GM18499 (cell line): ENCODE measurements around the gene TAS2R41.
"Not testable (repeated sequence)": the region's sequence is repeated elsewhere in the genome, so short reads cannot be mapped to it uniquely, and the experiment has no call there.

Experiments
- ATAC-seq: cut with Tn5 transposase; IDR thresholded peaks from one replicate; pipeline ENCODE4 v1.9.1; 2021; ENCODE audit warnings: moderate number of reproducible peaks; ENCODE audit not compliant: insufficient read depth, unreplicated experiment

Gene TAS2R41

DNA sequence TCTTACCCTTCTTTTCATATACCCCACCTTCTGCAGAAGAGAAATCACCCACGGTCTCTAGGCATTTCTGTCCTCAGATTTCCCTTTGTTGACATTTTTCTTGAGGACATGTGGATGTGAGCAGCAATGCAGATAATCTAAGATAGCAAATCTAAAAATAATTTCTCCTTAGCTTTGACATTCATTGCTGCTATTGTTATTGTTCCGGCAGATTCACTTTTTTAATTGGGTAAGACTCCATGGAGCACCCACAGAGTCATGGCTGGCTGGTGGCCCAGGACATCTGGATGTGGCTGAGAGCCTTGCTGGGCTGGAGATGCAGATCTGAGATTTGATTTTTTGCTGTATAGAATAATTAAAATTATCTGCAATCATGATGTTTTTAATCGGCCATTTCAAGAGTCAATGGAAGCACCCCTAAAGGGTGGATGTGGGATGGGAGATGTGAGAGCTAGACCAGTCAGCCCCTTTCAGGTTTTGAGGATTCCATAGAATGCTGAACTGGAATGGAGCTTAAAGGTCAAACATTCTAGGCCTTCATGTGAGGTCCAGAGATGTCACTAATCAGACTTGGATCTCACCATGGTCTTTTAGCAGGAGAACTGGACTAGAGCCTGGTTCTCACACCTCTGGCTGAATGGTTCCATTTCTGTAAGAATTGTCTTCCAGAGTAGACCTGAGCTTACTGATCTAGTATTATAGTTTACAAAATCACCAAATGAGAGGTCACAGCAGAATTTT lies 37.5 kb downstream of the TAS2R41 start:
- ATAC-seq = no peak

DNA sequence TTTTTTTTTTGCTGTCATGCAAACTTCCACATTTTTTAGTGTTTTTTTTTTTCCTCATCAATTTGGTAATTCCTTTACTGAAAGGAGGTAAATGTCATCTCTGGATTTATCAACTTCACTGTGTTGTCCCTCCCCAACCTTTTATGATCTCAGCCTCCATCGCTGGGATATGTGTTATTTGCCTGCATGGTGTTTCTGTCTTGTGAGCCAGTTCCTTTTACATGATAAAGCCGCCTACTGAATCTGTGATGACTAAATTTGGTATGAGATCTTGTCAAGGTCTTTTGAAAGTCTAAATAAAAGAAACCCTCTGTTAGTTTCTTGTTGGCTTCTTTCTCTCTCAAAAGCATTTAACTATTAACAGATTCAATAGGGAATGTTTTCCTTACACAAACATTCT lies 39.3 kb downstream of the TAS2R41 start:
- no peak for ATAC-seq

DNA sequence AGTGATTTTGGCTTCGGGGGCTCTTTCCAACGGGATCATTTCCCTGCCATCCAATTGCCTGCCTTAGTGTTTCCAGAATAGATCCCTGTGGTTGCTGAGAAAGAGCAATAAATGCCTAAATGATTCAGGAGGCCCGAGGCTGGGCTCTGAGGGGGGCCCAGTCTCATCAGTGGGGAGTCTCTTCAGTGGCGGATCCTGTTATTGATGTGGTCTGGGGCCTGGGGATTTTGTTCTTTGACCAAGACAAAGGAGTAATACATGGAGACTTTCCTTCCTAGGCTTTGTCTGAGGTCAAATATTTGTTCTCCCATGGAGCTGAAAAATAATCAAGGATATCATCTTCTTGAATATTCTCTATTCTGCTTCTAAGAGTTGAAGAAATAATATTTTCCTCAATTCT lies 40.8 kb downstream of the TAS2R41 start:
- ATAC-seq = no peak

DNA sequence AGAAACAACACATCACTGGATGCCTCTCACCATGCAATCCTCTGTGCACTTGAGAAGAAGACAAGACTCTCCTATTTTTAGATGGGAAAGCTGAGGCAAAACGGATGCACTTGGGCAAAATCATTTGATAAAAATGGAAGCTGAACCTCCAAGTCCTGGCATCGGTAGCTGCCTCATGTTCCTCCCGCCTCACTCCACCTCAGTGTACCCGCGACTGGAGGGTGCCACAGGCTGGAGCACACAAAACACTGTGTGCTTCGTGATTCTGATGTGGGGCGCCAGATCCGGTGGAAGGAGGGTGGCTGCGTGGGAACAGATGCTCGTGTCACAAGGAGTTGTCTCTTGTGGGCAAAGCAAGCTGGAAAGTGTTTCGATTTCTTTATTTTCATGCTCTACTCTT lies 41.3 kb downstream of the TAS2R41 start:
- ATAC-seq = no peak

DNA sequence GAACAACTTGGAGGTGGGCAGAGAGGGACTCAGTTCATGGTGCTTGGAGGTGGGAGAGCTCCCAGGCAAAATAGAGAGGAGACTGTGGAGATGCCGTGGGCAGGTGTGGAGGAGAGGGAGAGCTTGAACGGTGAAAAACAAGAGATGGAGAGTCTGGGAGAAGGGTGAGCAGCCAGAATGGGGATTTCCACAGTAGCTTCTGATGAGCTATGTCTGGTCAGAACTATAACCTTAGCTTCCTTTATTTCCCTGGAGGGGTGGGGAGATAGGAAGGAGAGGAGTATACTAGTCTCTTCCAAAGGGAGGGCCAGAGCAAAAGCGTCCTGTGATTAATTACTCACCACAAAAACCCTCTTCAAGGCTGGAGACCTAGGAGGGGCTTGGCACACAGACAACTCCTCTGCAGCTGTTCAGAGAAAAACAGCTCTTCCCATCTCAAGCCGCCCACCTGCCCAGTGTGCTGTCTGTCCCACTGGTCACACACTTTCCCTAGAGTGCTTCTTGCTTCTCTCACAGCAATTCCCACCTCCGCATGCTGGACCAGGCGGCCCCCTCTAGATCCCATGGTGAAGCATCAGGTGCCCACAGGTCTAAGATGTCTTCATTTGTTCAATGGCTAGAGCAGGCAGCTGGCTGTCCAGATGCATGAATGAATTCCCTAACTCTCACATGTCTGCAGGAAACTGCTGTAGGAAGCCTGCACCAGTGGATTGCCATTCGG lies 41.9 kb downstream of the TAS2R41 start:
- ATAC-seq = no peak

DNA sequence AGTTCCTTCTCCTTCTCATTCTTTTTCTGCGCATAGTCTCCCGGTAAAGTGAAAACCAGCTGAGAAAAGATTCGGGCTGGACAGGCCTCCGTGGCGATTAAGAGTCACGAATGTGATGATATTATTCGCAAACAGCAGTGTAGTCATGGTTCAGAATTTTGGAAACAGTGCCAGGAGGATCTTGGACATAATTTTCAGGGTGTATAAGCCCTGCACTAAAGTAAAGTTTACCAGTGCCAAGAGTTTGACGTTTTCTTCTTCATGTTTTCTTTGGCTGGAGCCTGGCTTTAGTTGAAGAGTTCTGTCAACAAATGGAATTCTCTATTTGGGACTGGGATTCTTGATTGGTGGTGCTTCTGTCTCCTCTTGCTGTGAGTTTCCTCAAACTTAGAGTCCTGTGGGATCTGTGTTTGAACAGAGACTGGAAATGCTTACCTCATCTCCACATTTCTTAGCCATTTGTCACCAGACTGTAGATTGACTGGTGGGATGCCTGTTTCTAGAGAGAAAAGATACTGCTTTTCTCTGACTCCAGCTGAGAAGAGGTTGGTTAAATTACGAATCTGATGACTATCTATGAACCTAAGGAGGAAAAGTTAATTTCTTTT lies 44.7 kb downstream of the TAS2R41 start:
- not testable (repeated sequence) for ATAC-seq
